ENCODE data around the gene CCDC171. TPM values are rescaled to one million over a fixed set of nuclear protein-coding genes. Genes with fewer than 3 reads are reported as not detected.

CCDC171 gene
- total and polyA plus RNA-seq, 7 donors, result 0.20 to 1.6 (median 0.44) TPM

GRCh38 chr9:15512204-15512603, 40.6 kb upstream of the CCDC171 start:
- intact Hi-C loops (cut with DNase I), result loop anchor here in 1 of 2 donors (10.0 kb wide), 2 partner anchors 87 to 207 kb away; partner anchors contain the start of genes SNAPC3 and TTC39B
- 88 to 91% (median 90%) methylated on average over 1 of the region's 1 CpG for WGBS, 3 donors
- Histone ChIP-seq H3K4me3 (no peak overlapping the region), H3K27me3 (ENCODE audit: insufficient read depth in 3 of 3, low read length in 2 of 3) (no peaks in the 10 kb centered on the region), H3K36me3 (ENCODE audit: insufficient read depth in 1 of 2, low read depth in 1 of 2) (peaks cover 0 to 9% of the 10 kb centered on the region in 2 donors), H3K9me3 (no peaks in the 10 kb centered on the region), H3K27ac (no peak overlapping the region), H3K4me1 (peaks cover 9% of the 10 kb centered on the region)
- TF ChIP-seq CTCF (IDR thresholded peaks at IDR 0.05), result no peak
- ATAC-seq, result no peak
- DNase-seq, result no peak

DNA sequence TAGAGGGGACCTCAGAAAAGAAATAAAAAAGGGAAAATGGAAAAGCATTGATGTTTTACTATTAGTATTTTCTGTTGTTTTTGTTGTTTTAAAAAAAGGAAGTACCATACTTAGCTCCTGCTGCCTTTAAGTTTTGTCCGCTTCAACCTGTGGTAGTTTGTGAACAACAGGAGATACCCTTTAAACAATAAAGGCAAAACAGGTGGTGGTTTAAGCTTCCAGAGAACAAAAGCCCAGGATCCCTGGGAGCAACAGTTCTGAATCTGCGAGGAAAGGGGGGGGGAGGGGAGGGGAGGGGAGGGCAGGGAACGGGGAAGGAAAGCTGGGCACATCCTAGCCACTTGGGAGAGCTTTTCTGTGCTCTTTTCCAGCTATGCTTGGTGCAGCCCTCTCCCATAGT, 40.0 kb upstream of the CCDC171 start:
- Histone ChIP-seq H3K4me1 (peaks cover 9% of the 10 kb centered on the region), H3K9me3 (no peaks in the 10 kb centered on the region), H3K4me3 (no peak overlapping the region), H3K27ac (no peak overlapping the region), H3K27me3 (ENCODE audit: insufficient read depth in 3 of 3, low read length in 2 of 3) (no peaks in the 10 kb centered on the region), H3K36me3 (ENCODE audit: insufficient read depth in 1 of 2, low read depth in 1 of 2) (peaks cover 0 to 2% of the 10 kb centered on the region in 2 donors)
- 39 to 65% (median 55%) methylated on average over 3 of the region's 3 CpGs for WGBS, 3 donors
- DNase-seq (no peak), ATAC-seq (no peak)
- TF ChIP-seq CTCF (IDR thresholded peaks at IDR 0.05), result no peak
- intact Hi-C loops (cut with DNase I), result loop anchor here in 1 of 2 donors (10.0 kb wide), 2 partner anchors 88 to 208 kb away; partner anchors contain the start of genes SNAPC3 and TTC39B

GRCh38 chr9:15513335-15513734, 39.5 kb upstream of the CCDC171 start:
- no peak for ATAC-seq
- Histone ChIP-seq H3K27ac (no peak overlapping the region), H3K27me3 (ENCODE audit: insufficient read depth in 3 of 3, low read length in 2 of 3) (no peaks in the 10 kb centered on the region), H3K36me3 (ENCODE audit: insufficient read depth in 1 of 2, low read depth in 1 of 2) (no peaks in the 10 kb centered on the region), H3K4me1 (peaks cover 9% of the 10 kb centered on the region), H3K4me3 (no peak overlapping the region), H3K9me3 (no peaks in the 10 kb centered on the region)
- 36 to 73% (median 39%) methylated on average over 1 of the region's 1 CpG for WGBS, 3 donors
- no peak for DNase-seq
- intact Hi-C loops (cut with DNase I), result loop anchor here in 1 of 2 donors (10.0 kb wide), 2 partner anchors 89 to 209 kb away; partner anchors contain the start of genes SNAPC3 and TTC39B
- TF ChIP-seq CTCF (IDR thresholded peaks at IDR 0.05), result no peak

- Histone ChIP-seq H3K27me3 (ENCODE audit: insufficient read depth in 3 of 3, low read length in 2 of 3) (no peaks in the 10 kb centered on the region), H3K9me3 (no peaks in the 10 kb centered on the region), H3K36me3 (ENCODE audit: insufficient read depth in 1 of 2, low read depth in 1 of 2) (no peaks in the 10 kb centered on the region), H3K4me1 (no peaks in the 10 kb centered on the region), H3K27ac (no peak overlapping the region), H3K4me3 (no peak overlapping the region)
- DNase-seq (no peak), ATAC-seq (no peak)
- WGBS, 3 donors, result 81 to 89% (median 87%) methylated on average over 2 of the region's 2 CpGs
- intact Hi-C loops (cut with DNase I), result loop anchor here in 1 of 2 donors (10.0 kb wide), 2 partner anchors 95 to 215 kb away; partner anchors contain the start of genes SNAPC3 and TTC39B
- no peak for TF ChIP-seq CTCF (IDR thresholded peaks at IDR 0.05)
Observed at GRCh38 chr9:15519831-15520230, 33.0 kb upstream of the CCDC171 start.

- intact Hi-C loops (cut with DNase I), result no loop called here
- no peaks in the 10 kb centered on the region for H3K4me1 ChIP-seq
- ATAC-seq, result no peak
- H3K27ac ChIP-seq, result no peak overlapping the region
- H3K4me3 ChIP-seq, result no peak overlapping the region
- no peaks in the 10 kb centered on the region for H3K9me3 ChIP-seq
- no peak for TF ChIP-seq CTCF (IDR thresholded peaks at IDR 0.05)
- WGBS, 3 donors, result 75 to 80% (median 79%) methylated on average over 8 of the region's 8 CpGs
- no peak for DNase-seq
- H3K27me3 ChIP-seq (ENCODE audit: insufficient read depth in 3 of 3, low read length in 2 of 3), result no peaks in the 10 kb centered on the region
- no peaks in the 10 kb centered on the region for H3K36me3 ChIP-seq (ENCODE audit: insufficient read depth in 1 of 2, low read depth in 1 of 2)
Observed at GRCh38 chr9:15521254-15521653, 31.6 kb upstream of the CCDC171 start.

Measured in psoas muscle (tissue), 8 donors.